A673 (cell line): ENCODE measurements around the gene TAAR8. TPM values are rescaled to one million over a fixed set of nuclear protein-coding genes. Genes with fewer than 3 reads are reported as not detected.

ENCODE experiments used
- BruUV-seq: library from RNA; stranded (reverse); fragments of 400-500 nt; replicated peaks from 2 replicates; lab custom pipeline; 2021; lab: Mats Ljungman, UMichigan
- CTCF ChIA-PET: fragments of 300-600 bp; sonication (Branson Sonifier 250); formaldehyde crosslinking; loops from one replicate; lab custom pipeline; 2022; ENCODE audit warnings: antibody characterized with exemption; lab: Charles Lee
- POLR2A ChIA-PET: fragments of 300-600 bp; sonication (Branson Sonifier 250); formaldehyde crosslinking; loops from one replicate; lab custom pipeline; 2022; ENCODE audit warnings: antibody characterized with exemption; ENCODE audit not compliant: low non-redundant PET; lab: Charles Lee
- DNase-seq: peaks from one replicate; pipeline ENCODE4 v3.0.0-alpha.2; 2015; ENCODE audit warnings: low spot score
- H3K27ac ChIP-seq: fragments of 200-600 bp; sonication (generic); 2 replicates; pipeline ENCODE4 v1.5.1; 2016; ENCODE audit warnings: mixed run types, low read depth, mild to moderate bottlenecking, mixed read lengths, antibody characterized with exemption, low read length; ENCODE audit not compliant: poor library complexity, severe bottlenecking
- H3K27me3 ChIP-seq: fragments of 200-600 bp; sonication (generic); replicated peaks from 2 replicates; pipeline ENCODE4 v1.6.1; 2017; ENCODE audit warnings: mixed run types, low read depth, mild to moderate bottlenecking, mixed read lengths, antibody characterized with exemption, low read length; ENCODE audit not compliant: insufficient read depth, poor library complexity
- H3K36me3 ChIP-seq: fragments of 200-600 bp; sonication (generic); 2 replicates; pipeline ENCODE4 v1.6.1; 2016; ENCODE audit warnings: mixed run types, mild to moderate bottlenecking, mixed read lengths, antibody characterized with exemption, low read length; ENCODE audit not compliant: insufficient read depth, poor library complexity, severe bottlenecking
- H3K4me1 ChIP-seq: fragments of 200-600 bp; sonication (generic); 2 replicates; pipeline ENCODE4 v1.6.1; 2017; ENCODE audit warnings: mixed run types, mild to moderate bottlenecking, mixed read lengths, antibody characterized with exemption, low read length; ENCODE audit not compliant: insufficient read depth, poor library complexity, severe bottlenecking
- H3K4me3 ChIP-seq: fragments of 200-600 bp; sonication (generic); 2 replicates; pipeline ENCODE4 v1.5.1; 2016; ENCODE audit warnings: low read depth, mixed run types, mild to moderate bottlenecking, mixed read lengths, low read length; ENCODE audit not compliant: poor library complexity, severe bottlenecking
- H3K9me3 ChIP-seq: fragments of 200-600 bp; sonication (generic); 2 replicates; pipeline ENCODE4 v1.6.1; 2016; ENCODE audit warnings: mixed run types, low read depth, mild to moderate bottlenecking, mixed read lengths, antibody characterized with exemption, low read length; ENCODE audit not compliant: poor library complexity, severe bottlenecking
- CTCF ChIP-seq: fragments of 300-800, 200-600 bp; sonication (generic); conservative IDR thresholded peaks from 2 replicates; pipeline ENCODE4 v1.5.1; 2017; ENCODE audit warnings: low read depth, mild to moderate bottlenecking, antibody characterized with exemption, low read length, moderate library complexity, mixed read lengths
- EZH2 ChIP-seq: fragments of 200-600 bp; sonication (generic); IDR thresholded peaks from 2 replicates; pipeline ENCODE4 v1.6.1; 2017; ENCODE audit warnings: borderline replicate concordance, low read depth, mild to moderate bottlenecking, mixed read lengths, antibody characterized with exemption, low read length; ENCODE audit not compliant: poor library complexity, severe bottlenecking
- intact Hi-C: fragments of 100-400 bp; cut with micrococcal nuclease; formaldehyde crosslinking; loops from one replicate; pipeline ENCODE4 v1.10.0; 2022; ENCODE audit not compliant: unreplicated experiment
- total RNA-seq: library from RNA; stranded (reverse); gene quantifications from 2 replicates; pipeline ENCODE4 v1.2.3, GENCODE V29; 2021

TAAR8 gene
- total RNA-seq, 1 experiment from 2014 or later, result not detected

- H3K4me1 ChIP-seq, result no peaks in the 10 kb centered on the region
- intact Hi-C loops, result no loop called here
- H3K27ac ChIP-seq, result no peak overlapping the region
- H3K36me3 ChIP-seq, result no peaks in the 10 kb centered on the region
- no peaks in the 10 kb centered on the region for H3K27me3 ChIP-seq
- no peaks in the 10 kb centered on the region for H3K9me3 ChIP-seq
- ChIA-PET POLR2A (no interaction called here), CTCF (no interaction called here)
- TF ChIP-seq EZH2, result no peak
- TF ChIP-seq CTCF, result no peak
- BruUV-seq, result no TSS peak
- no peak overlapping the region for H3K4me3 ChIP-seq
- no peak for DNase-seq
These were observed 46.0 kb upstream of the TAAR8 start for GRCh38 chr6:132506461-132506860.

GRCh38 chr6:132506869-132507808 lies 45.3 kb upstream of the TAAR8 start:
- ChIA-PET CTCF (no interaction called here), POLR2A (no interaction called here)
- H3K27ac ChIP-seq, result no peak overlapping the region
- TF ChIP-seq EZH2, result no peak
- TF ChIP-seq CTCF, result no peak
- H3K4me3 ChIP-seq, result no peak overlapping the region
- peaks cover 5% of the 10 kb centered on the region for H3K4me1 ChIP-seq
- H3K27me3 ChIP-seq, result no peaks in the 10 kb centered on the region
- no peaks in the 10 kb centered on the region for H3K9me3 ChIP-seq
- DNase-seq, result no peak
- no TSS peak for BruUV-seq
- H3K36me3 ChIP-seq, result no peaks in the 10 kb centered on the region
- intact Hi-C loops, result no loop called here

GRCh38 chr6:132511210-132511830 lies 41.2 kb upstream of the TAAR8 start:
- DNase-seq, result no peak
- Histone ChIP-seq H3K36me3 (no peaks in the 10 kb centered on the region), H3K4me3 (no peak overlapping the region), H3K27ac (no peak overlapping the region), H3K4me1 (peaks cover 6% of the 10 kb centered on the region), H3K27me3 (peaks cover 20% of the 10 kb centered on the region), H3K9me3 (no peaks in the 10 kb centered on the region)
- BruUV-seq, result no TSS peak
- TF ChIP-seq EZH2, result no peak
- CTCF ChIA-PET, result no interaction called here
- POLR2A ChIA-PET, result no interaction called here
- intact Hi-C loops, result no loop called here
